OCI-LY3 (cell line): Measurements from ENCODE around the gene MLLT11.

Experiments used
- H2AFZ ChIP-seq: fragments of 200-600, 300-600 bp; shearing (Covaris generic); 2 replicates; pipeline ENCODE4 v1.6.0; 2014; ENCODE audit warnings: antibody characterized with exemption, low read depth, low read length
- H3K27ac ChIP-seq: fragments of 200-600, 300-600 bp; sonication (generic); 2 replicates; pipeline ENCODE4 v1.5.1; 2014; ENCODE audit warnings: mild to moderate bottlenecking, low read length, moderate library complexity, mixed read lengths
- H3K27me3 ChIP-seq: fragments of 200-600, 300-600 bp; sonication (generic); 2 replicates; pipeline ENCODE4 v1.6.1; 2014; ENCODE audit warnings: low read depth, low read length, mixed read lengths
- H3K36me3 ChIP-seq: fragments of 200-600, 300-600 bp; sonication (generic); replicated peaks from 2 replicates; pipeline ENCODE3; 2014; ENCODE audit warnings: low read depth, low read length, mixed read lengths
- H3K4me1 ChIP-seq: fragments of 300-600, 200-600 bp; sonication (generic); 2 replicates; pipeline ENCODE4 v1.6.1; 2014; ENCODE audit warnings: low read length, mixed read lengths
- H3K4me2 ChIP-seq: fragments of 200-600, 300-600 bp; sonication (generic); 2 replicates; pipeline ENCODE4 v1.6.1; 2014; ENCODE audit warnings: low read length, mixed read lengths
- H3K4me3 ChIP-seq: fragments of 300-600, 200-600 bp; sonication (generic); 2 replicates; pipeline ENCODE4 v1.5.1; 2014; ENCODE audit warnings: antibody characterized with exemption, mild to moderate bottlenecking, low read length, moderate library complexity
- H3K79me2 ChIP-seq: fragments of 300-600, 200-600 bp; shearing (Covaris generic); 2 replicates; pipeline ENCODE4 v1.6.1; 2014; ENCODE audit warnings: mild to moderate bottlenecking, low read length, mixed read lengths
- H3K9ac ChIP-seq: fragments of 300-600, 200-600 bp; shearing (Covaris generic); 2 replicates; pipeline ENCODE4 v1.6.0; 2014; ENCODE audit warnings: mild to moderate bottlenecking, low read length, moderate library complexity
- H3K9me3 ChIP-seq: fragments of 200-600, 300-600 bp; shearing (Covaris generic); 2 replicates; pipeline ENCODE4 v1.6.1; 2014; ENCODE audit warnings: low read length, mixed read lengths; ENCODE audit not compliant: insufficient read depth
- H4K20me1 ChIP-seq: fragments of 200-600, 300-600 bp; sonication (generic); 2 replicates; pipeline ENCODE4 v1.6.1; 2016; ENCODE audit warnings: low read length, mixed read lengths; ENCODE audit not compliant: insufficient read depth
- EZH2phosphoT487 ChIP-seq: fragments of 200-600 bp; shearing (Covaris generic); IDR thresholded peaks from 2 replicates; pipeline ENCODE4 v1.6.1; 2018; ENCODE audit warnings: antibody characterized with exemption, mixed run types, low read depth
- TF ChIP-seq, protein P1 (sequence below): fragments of 200-600, 300-600 bp; sonication (generic); IDR thresholded peaks from 2 replicates; pipeline ENCODE4 v1.5.1; 2014; ENCODE audit warnings: antibody characterized with exemption, low read length, low read depth

Gene MLLT11

DNA sequence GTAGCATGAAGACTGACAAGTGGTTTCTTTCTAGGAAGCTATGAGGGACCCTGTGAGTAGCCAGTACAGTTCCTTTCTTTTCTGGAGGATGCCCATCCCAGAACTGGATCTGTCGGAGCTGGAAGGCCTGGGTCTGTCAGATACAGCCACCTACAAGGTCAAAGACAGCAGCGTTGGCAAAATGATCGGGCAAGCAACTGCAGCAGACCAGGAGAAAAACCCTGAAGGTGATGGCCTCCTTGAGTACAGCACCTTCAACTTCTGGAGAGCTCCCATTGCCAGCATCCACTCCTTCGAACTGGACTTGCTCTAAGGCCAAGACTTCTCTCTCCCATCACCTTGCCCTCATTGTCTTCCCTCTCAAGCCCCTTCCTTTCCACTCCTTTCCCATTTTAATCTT lies 7.0 kb downstream of the MLLT11 start:
- no peaks in the 10 kb centered on the region for H3K9me3 ChIP-seq
- no peak overlapping the region for H3K4me3 ChIP-seq
- no peaks in the 10 kb centered on the region for H3K36me3 ChIP-seq
- H3K9ac ChIP-seq = no peak overlapping the region
- TF ChIP-seq EZH2phosphoT487 = no peak
- TF ChIP-seq, protein P1, sequence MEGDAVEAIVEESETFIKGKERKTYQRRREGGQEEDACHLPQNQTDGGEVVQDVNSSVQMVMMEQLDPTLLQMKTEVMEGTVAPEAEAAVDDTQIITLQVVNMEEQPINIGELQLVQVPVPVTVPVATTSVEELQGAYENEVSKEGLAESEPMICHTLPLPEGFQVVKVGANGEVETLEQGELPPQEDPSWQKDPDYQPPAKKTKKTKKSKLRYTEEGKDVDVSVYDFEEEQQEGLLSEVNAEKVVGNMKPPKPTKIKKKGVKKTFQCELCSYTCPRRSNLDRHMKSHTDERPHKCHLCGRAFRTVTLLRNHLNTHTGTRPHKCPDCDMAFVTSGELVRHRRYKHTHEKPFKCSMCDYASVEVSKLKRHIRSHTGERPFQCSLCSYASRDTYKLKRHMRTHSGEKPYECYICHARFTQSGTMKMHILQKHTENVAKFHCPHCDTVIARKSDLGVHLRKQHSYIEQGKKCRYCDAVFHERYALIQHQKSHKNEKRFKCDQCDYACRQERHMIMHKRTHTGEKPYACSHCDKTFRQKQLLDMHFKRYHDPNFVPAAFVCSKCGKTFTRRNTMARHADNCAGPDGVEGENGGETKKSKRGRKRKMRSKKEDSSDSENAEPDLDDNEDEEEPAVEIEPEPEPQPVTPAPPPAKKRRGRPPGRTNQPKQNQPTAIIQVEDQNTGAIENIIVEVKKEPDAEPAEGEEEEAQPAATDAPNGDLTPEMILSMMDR = no peak
- no peak overlapping the region for H2AFZ ChIP-seq
- H3K79me2 ChIP-seq = peaks cover 12% of the 10 kb centered on the region; the same call in 1 of the 2 replicates
- no peak overlapping the region for H3K4me2 ChIP-seq
- H3K27me3 ChIP-seq = no peaks in the 10 kb centered on the region
- no peaks in the 10 kb centered on the region for H4K20me1 ChIP-seq
- H3K4me1 ChIP-seq = peaks cover 13% of the 10 kb centered on the region
- no peak overlapping the region for H3K27ac ChIP-seq

GRCh38 chr1:151069103-151069486 lies 8.9 kb downstream of the MLLT11 start:
- Histone ChIP-seq H2AFZ (no peak overlapping the region), H3K4me3 (no peak overlapping the region), H3K4me2 (no peak overlapping the region), H4K20me1 (no peaks in the 10 kb centered on the region), H3K36me3 (no peaks in the 10 kb centered on the region), H3K27me3 (no peaks in the 10 kb centered on the region), H3K9me3 (no peaks in the 10 kb centered on the region), H3K27ac (no peak overlapping the region), H3K79me2 (peaks cover 12% of the 10 kb centered on the region; the same call in 1 of the 2 replicates), H3K9ac (no peak overlapping the region), H3K4me1 (peaks cover 13% of the 10 kb centered on the region)
- TF ChIP-seq, protein P1 = no peak
- no peak for TF ChIP-seq EZH2phosphoT487

DNA sequence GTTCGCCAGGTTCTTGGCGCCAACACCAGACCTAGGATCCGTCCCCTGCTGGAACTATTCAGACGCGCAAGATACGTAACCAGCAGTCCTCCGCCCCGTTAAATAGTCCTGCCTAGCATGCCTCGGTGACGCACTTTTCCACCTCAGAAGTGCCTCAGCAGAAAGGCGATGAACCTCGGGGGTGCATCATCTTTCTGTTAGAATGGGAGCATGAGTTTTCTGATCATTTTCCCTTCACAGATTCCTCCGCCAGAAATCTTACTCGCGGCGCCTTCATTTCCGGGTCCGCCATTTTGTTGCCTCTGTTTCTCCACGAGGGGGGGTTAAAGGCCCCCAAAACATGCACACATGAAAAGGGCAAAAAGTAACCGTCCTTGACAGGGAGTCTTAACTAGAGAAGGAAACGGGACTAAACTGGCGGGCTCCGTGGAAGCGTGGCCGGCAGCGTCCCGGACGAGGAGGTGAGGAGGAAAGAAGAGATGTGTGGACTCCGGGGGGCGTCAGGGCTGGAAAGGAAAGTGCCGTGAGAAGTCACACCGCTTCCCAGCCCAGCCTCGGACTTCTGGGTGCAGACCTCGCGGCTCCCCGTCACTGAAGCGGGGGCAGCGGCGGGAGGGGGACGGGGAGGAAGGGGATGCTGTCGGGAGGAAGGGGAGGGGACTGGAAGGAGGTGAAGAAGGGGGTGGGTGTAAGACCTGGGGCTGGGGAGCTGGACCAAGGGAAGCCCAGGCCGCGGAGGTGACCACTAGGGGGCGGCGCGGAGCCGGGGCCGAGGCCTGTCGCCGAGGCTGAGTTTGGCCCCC lies 10.5 kb downstream of the MLLT11 start, which contains the start of gene GABPB2:
TSS of gene GABPB2 (plus strand) at position 288 of the 803 bp plus-strand sequence. CDS start 17,429 bp downstream, outside the sequence.
- Histone ChIP-seq H3K27ac (peak within 1 kb of the TSS; percentile 93), H3K4me1 (peaks cover 13% of the 10 kb centered on the region), H3K4me2 (peak within 1 kb of the TSS; percentile 81), H2AFZ (peak within 1 kb of the TSS; percentile 88), H4K20me1 (no peaks in the 10 kb centered on the region), H3K4me3 (peak within 1 kb of the TSS; percentile 86), H3K27me3 (no peaks in the 10 kb centered on the region), H3K36me3 (no peaks in the 10 kb centered on the region), H3K9me3 (no peaks in the 10 kb centered on the region), H3K79me2 (peaks cover 12% of the 10 kb centered on the region; the same call in 1 of the 2 replicates), H3K9ac (peak within 1 kb of the TSS; percentile 99)
- no peak for TF ChIP-seq EZH2phosphoT487
- TF ChIP-seq, protein P1 = peak; percentile 79

- H3K9ac ChIP-seq = no peak overlapping the region
- no peaks in the 10 kb centered on the region for H4K20me1 ChIP-seq
- peaks cover 12% of the 10 kb centered on the region; the same call in 1 of the 2 replicates for H3K79me2 ChIP-seq
- no peak overlapping the region for H3K27ac ChIP-seq
- no peak overlapping the region for H3K4me3 ChIP-seq
- TF ChIP-seq, protein P1 = no peak
- TF ChIP-seq EZH2phosphoT487 = no peak
- H3K9me3 ChIP-seq = no peaks in the 10 kb centered on the region
- peak overlapping the region; percentile 81; the same call in 1 of the 2 replicates for H3K4me2 ChIP-seq
- peaks cover 13% of the 10 kb centered on the region for H3K4me1 ChIP-seq
- no peaks in the 10 kb centered on the region for H3K36me3 ChIP-seq
- H2AFZ ChIP-seq = no peak overlapping the region
- H3K27me3 ChIP-seq = no peaks in the 10 kb centered on the region
These were observed 12.0 kb downstream of the MLLT11 start for GRCh38 chr1:151072224-151072623.
